Measurements from ENCODE around the gene GABBR1.
"Not testable (repeated sequence)": the region's sequence is repeated elsewhere in the genome, so short reads cannot be mapped to it uniquely, and the experiment has no call there.

Gene GABBR1

DNA sequence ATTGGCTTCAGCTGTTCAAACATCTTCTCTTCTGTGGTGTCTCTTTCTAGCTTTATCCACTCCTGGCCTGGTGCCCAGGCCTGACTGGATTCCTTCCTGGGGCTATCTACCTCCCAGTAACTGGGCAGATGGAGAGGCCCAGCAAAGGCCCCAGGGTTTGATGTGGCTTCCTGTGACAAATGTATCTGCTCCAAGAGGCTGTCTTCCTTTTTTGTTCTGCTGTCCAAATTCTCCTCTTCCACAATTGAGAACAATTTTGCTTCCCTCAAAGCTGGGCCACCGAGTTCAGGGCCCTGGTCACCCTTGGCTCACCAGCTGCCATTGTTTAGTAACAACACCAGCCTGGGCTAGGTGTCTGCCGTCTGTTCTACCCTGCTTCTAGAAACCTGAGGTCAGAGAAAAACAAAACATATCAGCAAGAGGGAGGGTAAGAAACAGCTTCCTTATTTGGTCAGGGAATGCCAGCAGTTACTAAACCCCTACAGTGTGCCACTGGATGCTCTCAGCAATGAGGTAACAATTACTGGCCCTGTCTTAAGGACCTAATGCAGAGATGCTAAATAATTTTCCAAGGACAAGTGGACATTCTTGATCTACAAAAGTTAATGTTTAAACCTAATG lies 44.1 kb upstream of the GABBR1 start:
- TF ChIP-seq CTCF (IDR thresholded peaks at IDR 0.05; ENCODE audit: low read depth, low read length, missing control alignments), result no peak
- no peak overlapping the region for H3K4me3 ChIP-seq (ENCODE audit: low read depth, low read length)
- DNase-seq (ENCODE audit: low read depth), result no peak
- in situ Hi-C loops (cut with HindIII; ENCODE audit: low sequenced_read_pairs), result no loop called here

- no peak for TF ChIP-seq CTCF (IDR thresholded peaks at IDR 0.05; ENCODE audit: low read depth, low read length, missing control alignments)
- no peak overlapping the region for H3K4me3 ChIP-seq (ENCODE audit: low read depth, low read length)
- no peak for DNase-seq (ENCODE audit: low read depth)
- in situ Hi-C loops (cut with HindIII; ENCODE audit: low sequenced_read_pairs), result no loop called here
Measured at GRCh38 chr6:29675561-29675960, 42.6 kb upstream of the GABBR1 start.

DNA sequence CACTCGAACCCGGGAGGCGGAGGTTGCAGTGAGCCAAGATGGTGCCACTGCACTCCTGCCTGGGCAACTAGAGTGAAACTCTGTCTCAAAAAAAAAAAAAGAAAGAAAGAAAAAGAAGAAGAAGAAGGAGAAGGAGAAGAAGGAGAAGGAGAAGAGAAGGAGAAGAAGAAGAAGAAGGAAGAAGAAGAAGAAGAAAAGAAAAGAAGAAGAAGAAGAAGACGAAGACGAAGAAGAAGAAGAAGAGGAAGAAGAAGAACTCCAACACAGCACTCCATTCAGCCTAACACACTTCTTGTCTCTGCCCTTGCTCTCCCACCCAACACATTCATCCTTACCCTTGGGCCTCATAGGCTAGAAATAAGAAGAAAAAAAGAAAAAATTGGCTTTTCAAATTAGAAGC lies 41.0 kb upstream of the GABBR1 start:
- H3K4me3 ChIP-seq (ENCODE audit: low read depth, low read length), result no peak overlapping the region
- no peak for TF ChIP-seq CTCF (IDR thresholded peaks at IDR 0.05; ENCODE audit: low read depth, low read length, missing control alignments)
- in situ Hi-C loops (cut with HindIII; ENCODE audit: low sequenced_read_pairs), result no loop called here
- DNase-seq (ENCODE audit: low read depth), result no peak

DNA sequence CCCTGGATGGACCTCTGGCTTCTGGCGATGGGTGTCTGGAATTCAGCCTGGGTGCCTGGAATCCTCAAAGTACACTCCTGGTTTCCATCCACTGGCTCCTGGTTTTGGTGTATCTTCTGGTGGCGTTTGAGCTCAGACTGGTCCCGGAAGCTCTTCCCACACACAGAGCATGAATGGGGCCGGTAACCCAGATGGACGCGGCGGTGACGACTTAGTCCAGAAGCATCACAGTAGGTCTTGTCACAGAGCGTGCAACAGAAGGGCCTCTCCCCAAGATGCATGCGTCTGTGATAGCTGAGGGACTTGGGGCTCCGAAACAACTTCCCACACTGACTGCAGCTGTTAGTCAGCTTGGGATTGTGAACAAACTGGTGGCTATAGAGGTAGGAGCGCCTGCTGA lies 40.2 kb upstream of the GABBR1 start:
- DNase-seq (ENCODE audit: low read depth), result no peak
- no peak for TF ChIP-seq CTCF (IDR thresholded peaks at IDR 0.05; ENCODE audit: low read depth, low read length, missing control alignments)
- in situ Hi-C loops (cut with HindIII; ENCODE audit: low sequenced_read_pairs), result no loop called here
- no peak overlapping the region for H3K4me3 ChIP-seq (ENCODE audit: low read depth, low read length)

GRCh38 chr6:29672116-29672515 lies 39.1 kb upstream of the GABBR1 start:
- H3K4me3 ChIP-seq (ENCODE audit: low read depth, low read length); in situ Hi-C loops (cut with HindIII; ENCODE audit: low sequenced_read_pairs); DNase-seq (ENCODE audit: low read depth): not testable (repeated sequence)

GRCh38 chr6:29671026-29671425 lies 38.0 kb upstream of the GABBR1 start:
- in situ Hi-C loops (cut with HindIII; ENCODE audit: low sequenced_read_pairs), result no loop called here
- no peak for DNase-seq (ENCODE audit: low read depth)
- no peak overlapping the region for H3K4me3 ChIP-seq (ENCODE audit: low read depth, low read length)
- TF ChIP-seq CTCF (IDR thresholded peaks at IDR 0.05; ENCODE audit: low read depth, low read length, missing control alignments), result no peak

DNA sequence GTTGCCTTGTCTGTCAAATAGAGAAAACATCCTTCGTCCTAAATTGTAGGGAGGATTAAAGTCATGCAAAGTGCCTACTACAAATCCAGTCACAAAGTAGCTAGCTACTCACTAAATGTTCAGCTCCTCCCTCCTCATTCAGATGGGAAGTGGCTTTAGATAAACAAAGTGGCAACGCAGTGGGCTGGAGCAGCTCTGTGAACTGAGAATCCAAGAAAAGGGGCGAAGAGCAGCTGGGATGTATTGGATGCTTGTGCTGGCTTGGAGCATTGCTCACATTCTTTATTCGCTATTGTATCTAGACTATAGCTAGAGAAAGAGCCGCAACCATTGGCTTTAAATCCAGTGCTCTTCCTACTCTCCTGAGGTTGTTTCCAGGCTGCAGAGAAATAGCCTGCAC lies 34.2 kb upstream of the GABBR1 start:
- no peak for TF ChIP-seq CTCF (IDR thresholded peaks at IDR 0.05; ENCODE audit: low read depth, low read length, missing control alignments)
- no peak for DNase-seq (ENCODE audit: low read depth)
- in situ Hi-C loops (cut with HindIII; ENCODE audit: low sequenced_read_pairs), result loop anchor here (5.0 kb wide), 1 partner anchor 70 kb away; no protein-coding TSS in a partner anchor
- no peak overlapping the region for H3K4me3 ChIP-seq (ENCODE audit: low read depth, low read length)
